Measurements from ENCODE around the gene RANGAP1. TPM values are rescaled to one million over a fixed set of nuclear protein-coding genes. Genes with fewer than 3 reads are reported as not detected.

The RANGAP1 gene
- total and polyA plus RNA-seq, 2 of the 13 experiments (the other 11 are each of a cell fraction or from before 2014, with no cell fraction given), result 51.8 to 83.9 TPM

- TF ChIP-seq REST (IDR thresholded peaks at IDR 0.05; ENCODE audit: borderline replicate concordance in 1 of 2, low read depth in 1 of 2, low read length in 2 of 2) (no peak; a peak in 1 of 4 replicates), NFATC3 (CRISPR knock-in tag; IDR thresholded peaks at IDR 0.05) (no peak), RARG (CRISPR knock-in tag; IDR thresholded peaks at IDR 0.05; ENCODE audit: low read depth) (no peak), ELF4 (CRISPR knock-in tag; IDR thresholded peaks at IDR 0.05; ENCODE audit: borderline replicate concordance) (no peak), ZNF180 (CRISPR knock-in tag; IDR thresholded peaks at IDR 0.05; ENCODE audit: borderline replicate concordance, low read depth) (no peak), ZNF790 (CRISPR knock-in tag; IDR thresholded peaks at IDR 0.05; ENCODE audit: borderline replicate concordance) (no peak), ZNF318 (CRISPR knock-in tag; IDR thresholded peaks at IDR 0.05) (no peak), TEAD2 (CRISPR knock-in tag; IDR thresholded peaks at IDR 0.05) (no peak), FOXC1 (CRISPR knock-in tag; IDR thresholded peaks at IDR 0.05; ENCODE audit: borderline replicate concordance) (peak; percentile 45; the same call in 1 of the 2 replicates), MAX (IDR thresholded peaks at IDR 0.05) (peak; percentile 76), XRCC5 (optimal IDR thresholded peaks at IDR 0.05; ENCODE audit: low read length) (peak; percentile 16), CCDC6 (CRISPR knock-in tag; IDR thresholded peaks at IDR 0.05) (no peak), FOXA1 (IDR thresholded peaks at IDR 0.05) (no peak), FOXA1 (CRISPR knock-in tag; IDR thresholded peaks at IDR 0.05) (no peak), CREB3 (CRISPR knock-in tag; IDR thresholded peaks at IDR 0.05) (no peak), U2AF1 (optimal IDR thresholded peaks at IDR 0.05; ENCODE audit: low read depth, low read length) (no peak)
These were observed 88.7 kb downstream of the RANGAP1 start (continued) for GRCh38 chr22:41197038-41197972.
